Spinal cord (tissue), 10 donors: ENCODE data around the gene PTPRF. TPM values are rescaled to one million over a fixed set of nuclear protein-coding genes. Genes with fewer than 3 reads are reported as not detected.
"Not testable (repeated sequence)": the region's sequence is repeated elsewhere in the genome, so short reads cannot be mapped to it uniquely, and the experiment has no call there.

Source experiments
- DNase-seq, 6 donors: peaks; one replicate each; pipeline versions ENCODE4 v3.0.0 to v3.0.0-alpha.2; 2013 to 2015; ENCODE audit warnings: low spot score in 6 of 6, low read depth in 4 of 6
- H3K27ac ChIP-seq: one replicate; pipeline ENCODE4 v1.5.1; 2013; ENCODE audit warnings: low read depth, low read length, control low read depth
- H3K27me3 ChIP-seq: one replicate; pipeline ENCODE4 v1.6.1; 2013; ENCODE audit warnings: low read length; ENCODE audit not compliant: control insufficient read depth, insufficient read depth
- H3K36me3 ChIP-seq: one replicate; pipeline ENCODE4 v1.6.1; 2013; ENCODE audit warnings: low read length; ENCODE audit not compliant: control insufficient read depth, insufficient read depth
- H3K4me1 ChIP-seq: one replicate; pipeline ENCODE4 v1.6.1; 2013; ENCODE audit warnings: low read length; ENCODE audit not compliant: control insufficient read depth, insufficient read depth
- H3K4me3 ChIP-seq: one replicate; pipeline ENCODE4 v1.5.1; 2013; ENCODE audit warnings: low read depth, low read length, control low read depth
- H3K9me3 ChIP-seq: one replicate; pipeline ENCODE4 v1.6.1; 2013; ENCODE audit warnings: low read length; ENCODE audit not compliant: control insufficient read depth, insufficient read depth
- WGBS: methylation state at CpG from one replicate; pipeline ENCODE4 v1.1.5; 2013; ENCODE audit warnings: missing lambda C conversion rate; ENCODE audit not compliant: insufficient coverage; 5-methylcytosine and 5-hydroxymethylcytosine counted together
- polyA plus RNA-seq, 2 donors: library from polyadenylated mRNA; unstranded; fragments of 120-200 nt; gene quantifications; one replicate each; pipeline ENCODE4 v1.2.1, GENCODE V29; 2013; ENCODE audit not compliant: insufficient read length in 2 of 2
- total RNA-seq, 2 donors: library from RNA; depleted of rRNA in 1 of 2; stranded (reverse); fragments of 120-200 nt in 1 of 2; fragments of >200 nt in 1 of 2; gene quantifications; one replicate each; pipeline versions ENCODE4 v1.2.3 to v1.2.4, GENCODE V29; 2013 to 2014
- donor health status: healthy.

The PTPRF gene
- total and polyA plus RNA-seq, 4 donors: 51.0 to 114 (median 92.4) TPM

- Histone ChIP-seq H3K4me3 (no peak overlapping the region), H3K36me3 (no peaks in the 10 kb centered on the region), H3K27ac (no peak overlapping the region), H3K27me3 (no peaks in the 10 kb centered on the region), H3K4me1 (peaks cover 4% of the 10 kb centered on the region), H3K9me3 (no peaks in the 10 kb centered on the region)
- WGBS: 77% methylated on average over 5 of the region's 6 CpGs
- no peak for DNase-seq
These were observed 30.8 kb upstream of the PTPRF start for GRCh38 chr1:43499898-43500297.

DNA sequence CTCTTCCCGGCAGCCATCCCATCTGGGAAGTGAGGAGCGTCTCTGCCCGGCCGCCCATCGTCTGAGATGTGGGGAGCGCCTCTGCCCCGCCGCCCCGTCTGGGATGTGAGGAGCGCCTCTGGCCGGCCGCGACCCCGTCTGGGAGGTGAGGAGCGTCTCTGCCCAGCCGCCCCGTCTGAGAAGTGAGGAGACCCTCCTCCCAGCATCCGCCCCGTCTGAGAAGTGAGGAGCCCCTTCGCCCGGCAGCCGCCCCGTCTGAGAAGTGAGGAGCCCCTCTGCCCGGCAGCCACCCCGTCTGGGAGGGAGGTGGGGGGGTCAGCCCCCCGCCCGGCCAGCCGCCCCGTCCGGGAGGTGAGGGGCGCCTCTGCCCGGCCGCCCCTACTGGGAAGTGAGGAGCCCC, 28.9 kb upstream of the PTPRF start:
- not testable (repeated sequence) for H3K27ac ChIP-seq, H3K4me1 ChIP-seq, H3K36me3 ChIP-seq, H3K4me3 ChIP-seq, DNase-seq, H3K9me3 ChIP-seq, H3K27me3 ChIP-seq
- 96% methylated on average over 11 of the region's 33 CpGs for WGBS

DNA sequence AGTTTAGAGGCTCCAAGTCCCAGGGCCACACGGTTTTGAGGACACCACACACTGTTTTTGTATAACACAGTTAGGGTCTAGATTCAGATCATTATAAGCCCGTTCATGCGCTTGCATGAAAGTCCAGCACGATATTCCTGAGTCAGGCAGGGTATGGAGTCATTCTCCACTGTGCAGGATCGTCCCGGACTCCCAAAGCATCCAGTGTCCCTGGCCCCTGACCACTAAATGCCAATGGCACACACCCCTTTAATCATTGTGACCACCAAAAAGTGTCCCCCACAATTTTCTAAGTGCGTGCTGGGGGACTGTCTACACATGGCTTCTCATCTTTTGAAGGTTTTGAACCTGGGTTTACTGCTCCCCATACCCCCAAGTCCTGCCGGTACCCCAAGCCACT, 27.1 kb upstream of the PTPRF start:
- Histone ChIP-seq H3K27me3 (no peaks in the 10 kb centered on the region), H3K27ac (no peak overlapping the region), H3K4me1 (peaks cover 7% of the 10 kb centered on the region), H3K36me3 (no peaks in the 10 kb centered on the region), H3K4me3 (no peak overlapping the region), H3K9me3 (no peaks in the 10 kb centered on the region)
- WGBS: 93% methylated on average over 7 of the region's 8 CpGs
- no peak for DNase-seq

DNA sequence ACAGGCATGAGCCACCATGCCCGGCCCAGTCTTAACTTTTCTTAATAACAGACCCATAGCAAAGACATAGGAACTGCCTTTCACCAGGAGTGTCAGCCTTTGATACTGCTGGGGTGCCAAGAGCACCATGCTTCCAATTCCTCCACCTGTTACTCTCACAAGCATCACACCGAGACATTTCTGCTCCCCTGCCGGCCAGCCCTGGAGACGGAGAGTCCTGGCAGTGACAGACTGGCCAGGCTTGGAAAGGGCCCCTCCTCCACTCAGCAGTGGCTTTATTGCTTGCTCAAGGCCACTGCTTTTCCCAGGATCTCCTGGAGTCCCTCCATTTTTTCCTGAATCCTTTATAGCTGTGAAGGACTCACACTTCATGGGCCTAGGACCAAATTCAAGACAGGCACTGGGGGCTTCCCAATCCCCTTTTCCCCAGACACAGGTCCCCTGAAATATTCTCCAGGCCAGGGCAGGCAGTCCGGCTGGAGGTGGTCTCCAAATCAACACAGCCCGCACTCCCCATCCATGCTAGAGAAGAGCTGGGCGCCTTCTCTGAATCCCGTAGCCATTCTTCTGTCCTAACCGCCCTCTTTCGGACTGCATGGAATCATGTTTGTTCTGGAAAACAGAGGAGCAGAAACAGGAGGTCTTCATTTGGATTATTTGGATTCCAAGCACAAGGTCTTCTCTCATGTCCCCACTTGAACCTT, 25.5 kb upstream of the PTPRF start:
- WGBS: 65% methylated on average over 6 of the region's 10 CpGs
- no peaks in the 10 kb centered on the region for H3K27me3 ChIP-seq
- H3K4me1 ChIP-seq: peaks cover 7% of the 10 kb centered on the region
- H3K27ac ChIP-seq: no peak overlapping the region
- no peak overlapping the region for H3K4me3 ChIP-seq
- H3K9me3 ChIP-seq: no peaks in the 10 kb centered on the region
- no peak for DNase-seq
- H3K36me3 ChIP-seq: no peaks in the 10 kb centered on the region

- H3K4me1 ChIP-seq: peaks cover 3% of the 10 kb centered on the region
- 84% methylated on average over 5 of the region's 6 CpGs for WGBS
- DNase-seq: no peak
- H3K36me3 ChIP-seq: no peaks in the 10 kb centered on the region
- H3K27me3 ChIP-seq: no peaks in the 10 kb centered on the region
- H3K27ac ChIP-seq: no peak overlapping the region
- H3K4me3 ChIP-seq: no peak overlapping the region
- no peaks in the 10 kb centered on the region for H3K9me3 ChIP-seq
These were observed 24.4 kb upstream of the PTPRF start for GRCh38 chr1:43506233-43506632.

- DNase-seq: no peak
- Histone ChIP-seq H3K27me3 (no peaks in the 10 kb centered on the region), H3K36me3 (no peaks in the 10 kb centered on the region), H3K27ac (no peak overlapping the region), H3K4me3 (no peak overlapping the region), H3K9me3 (no peaks in the 10 kb centered on the region), H3K4me1 (peaks cover 3% of the 10 kb centered on the region)
- WGBS: 65% methylated on average over 3 of the region's 5 CpGs
These were observed 23.1 kb upstream of the PTPRF start for GRCh38 chr1:43507296-43508295.

- no peak overlapping the region for H3K27ac ChIP-seq
- H3K9me3 ChIP-seq: no peaks in the 10 kb centered on the region
- H3K36me3 ChIP-seq: no peaks in the 10 kb centered on the region
- H3K4me1 ChIP-seq: peaks cover 3% of the 10 kb centered on the region
- DNase-seq: peak in 1 of 6 donors; percentile 25
- H3K4me3 ChIP-seq: no peak overlapping the region
- 42% methylated on average over 2 of the region's 4 CpGs for WGBS
- no peaks in the 10 kb centered on the region for H3K27me3 ChIP-seq
These were observed 21.5 kb upstream of the PTPRF start for GRCh38 chr1:43509007-43509739.

DNA sequence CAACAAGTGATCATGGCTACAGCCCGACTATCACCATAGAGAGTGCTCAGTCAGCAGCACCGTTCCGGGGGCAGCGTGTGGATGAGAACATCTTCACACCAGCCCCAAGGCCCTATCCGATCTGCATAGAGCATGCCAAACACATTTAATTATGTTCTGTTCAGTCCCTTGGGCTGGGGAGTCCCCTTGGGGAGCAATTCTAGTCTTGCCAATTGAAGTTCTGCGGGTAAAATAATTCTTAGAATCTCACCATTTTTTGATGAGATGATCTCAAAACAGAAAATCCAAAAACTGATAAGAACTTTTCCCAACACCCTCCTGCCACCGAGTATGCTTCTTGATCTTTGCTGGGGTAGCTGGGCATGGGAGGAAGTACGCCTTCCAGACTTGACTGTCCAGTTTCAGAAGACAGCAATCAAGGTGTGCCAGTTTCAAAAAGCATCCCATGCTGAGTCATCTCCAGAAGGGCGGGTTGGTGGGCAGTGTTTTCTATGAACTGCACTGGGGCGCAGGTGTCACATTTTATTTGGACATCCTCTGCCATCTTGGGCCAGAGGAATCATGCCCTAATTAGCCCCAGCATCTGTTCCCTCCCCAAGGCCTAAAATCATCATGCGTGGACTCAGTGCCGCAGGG, 20.8 kb upstream of the PTPRF start:
- WGBS: 89% methylated on average over 7 of the region's 12 CpGs
- H3K27ac ChIP-seq: no peak overlapping the region

DNA sequence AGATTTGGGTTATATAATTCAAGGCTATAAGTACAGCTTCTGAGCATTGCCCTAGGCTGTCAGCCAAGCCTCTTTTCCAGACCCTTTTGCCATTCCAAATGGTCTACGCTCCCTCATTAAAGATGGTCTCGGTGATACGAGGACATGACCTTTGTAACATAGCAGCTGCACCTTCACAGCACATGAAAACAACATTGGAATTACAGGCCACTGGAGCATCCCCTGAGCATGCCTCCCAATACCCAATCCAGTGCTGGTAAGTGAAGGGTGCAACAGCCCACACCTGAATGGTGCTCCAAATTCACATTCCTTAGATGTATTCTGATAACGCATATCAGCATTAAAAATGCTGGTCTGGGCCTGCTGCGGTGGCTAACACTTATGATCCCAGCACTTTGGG, 20.1 kb upstream of the PTPRF start:
- Histone ChIP-seq H3K27ac (no peak overlapping the region), H3K36me3 (no peaks in the 10 kb centered on the region), H3K4me1 (peaks cover 3% of the 10 kb centered on the region), H3K9me3 (no peaks in the 10 kb centered on the region), H3K27me3 (no peaks in the 10 kb centered on the region), H3K4me3 (no peak overlapping the region)
- WGBS: 94% methylated on average over 4 of the region's 5 CpGs
- DNase-seq: no peak

More for the DNA sequence above, 20.8 kb upstream of the PTPRF start:
- Histone ChIP-seq H3K4me3 (no peak overlapping the region), H3K4me1 (peaks cover 4% of the 10 kb centered on the region), H3K9me3 (no peaks in the 10 kb centered on the region), H3K36me3 (no peaks in the 10 kb centered on the region), H3K27me3 (no peaks in the 10 kb centered on the region)
- DNase-seq: no peak
